Liver (tissue), 9 donors: ENCODE data around the gene S1PR4. TPM values are rescaled to one million over a fixed set of nuclear protein-coding genes. Genes with fewer than 3 reads are reported as not detected.

Experiments used
- DNase-seq: peaks from one replicate; pipeline ENCODE4 v3.0.0-alpha.2; 2017; ENCODE audit warnings: low spot score
- H3K27ac ChIP-seq, 2 donors: one replicate each; pipeline ENCODE4 v1.7.0; 2013; ENCODE audit warnings: inconsistent platforms in 2 of 2, low read length in 2 of 2, control low read depth in 1 of 2, low read depth in 1 of 2, mild to moderate bottlenecking in 1 of 2
- H3K27me3 ChIP-seq, 4 donors: one replicate each; pipeline versions ENCODE4 v1.6.1 to v1.7.0; 2013; ENCODE audit warnings: low read length in 3 of 4, inconsistent platforms in 1 of 4, mild to moderate bottlenecking in 1 of 4, moderate library complexity in 1 of 4; ENCODE audit not compliant: control insufficient read depth in 4 of 4, insufficient read depth in 4 of 4
- H3K36me3 ChIP-seq, 4 donors: one replicate each; pipeline versions ENCODE4 v1.6.1 to v1.7.0; 2013; ENCODE audit warnings: low read length in 3 of 4, mild to moderate bottlenecking in 3 of 4, low read depth in 1 of 4, moderate library complexity in 1 of 4; ENCODE audit not compliant: control insufficient read depth in 4 of 4, insufficient read depth in 3 of 4
- H3K4me1 ChIP-seq, 4 donors: one replicate each; pipeline versions ENCODE4 v1.6.1 to v1.7.0; 2013; ENCODE audit warnings: low read length in 3 of 4, mild to moderate bottlenecking in 3 of 4, moderate library complexity in 1 of 4; ENCODE audit not compliant: control insufficient read depth in 4 of 4, insufficient read depth in 4 of 4
- H3K4me3 ChIP-seq, 3 donors: one replicate each; pipeline versions ENCODE4 v1.6.1 to v1.7.0; 2013; ENCODE audit warnings: low read length in 3 of 3, control low read depth in 1 of 3, low read depth in 1 of 3, mild to moderate bottlenecking in 1 of 3
- H3K9ac ChIP-seq, 2 donors: one replicate each; pipeline ENCODE4 v1.7.0; 2013; ENCODE audit warnings: low read length in 2 of 2, mild to moderate bottlenecking in 2 of 2, moderate library complexity in 2 of 2, control low read depth in 1 of 2, low read depth in 1 of 2
- H3K9me3 ChIP-seq, 4 donors: one replicate each; pipeline versions ENCODE4 v1.6.1 to v1.7.0; 2013; ENCODE audit warnings: low read length in 3 of 4; ENCODE audit not compliant: control insufficient read depth in 4 of 4
- CTCF ChIP-seq: fragments of 150-350 bp; IDR thresholded peaks from 2 replicates; pipeline ENCODE4 v1.5.1; 2017; ENCODE audit warnings: improper control_type of control experiment, low read depth, low read length; ENCODE audit not compliant: missing input control
- EGR1 ChIP-seq, 2 donors: IDR thresholded peaks; 2 replicates each; pipeline ENCODE4 v1.6.1; 2016 to 2018; ENCODE audit warnings: antibody characterized with exemption in 2 of 2, low read depth in 2 of 2
- FOXA2 ChIP-seq: IDR thresholded peaks from 2 replicates; pipeline ENCODE4 v1.6.1; 2016; ENCODE audit warnings: antibody characterized with exemption
- GABPA ChIP-seq, 2 donors: IDR thresholded peaks in 1 of 2; conservative IDR thresholded peaks in 1 of 2; 2 replicates each; pipeline ENCODE4 v1.6.1; 2016; ENCODE audit warnings: antibody characterized with exemption in 2 of 2, mild to moderate bottlenecking in 1 of 2, moderate library complexity in 1 of 2
- JUND ChIP-seq, 2 donors: IDR thresholded peaks; 2 replicates each; pipeline ENCODE4 v1.6.1; 2016; ENCODE audit warnings: antibody characterized with exemption in 2 of 2
- NR2F2 ChIP-seq: IDR thresholded peaks from 2 replicates; pipeline ENCODE4 v1.6.1; 2016; ENCODE audit warnings: antibody characterized with exemption
- REST ChIP-seq: IDR thresholded peaks from 2 replicates; pipeline ENCODE4 v1.6.1; 2016; ENCODE audit warnings: antibody characterized with exemption, mild to moderate bottlenecking
- RXRA ChIP-seq, 2 donors: IDR thresholded peaks; 2 replicates each; pipeline ENCODE4 v1.6.1; 2017 to 2018; ENCODE audit warnings: antibody characterized with exemption in 2 of 2, mild to moderate bottlenecking in 1 of 2
- TAF1 ChIP-seq: conservative IDR thresholded peaks from 2 replicates; pipeline ENCODE4 v1.6.1; 2016; ENCODE audit warnings: antibody characterized with exemption, mild to moderate bottlenecking
- YY1 ChIP-seq: IDR thresholded peaks from 2 replicates; pipeline ENCODE4 v1.6.1; 2016; ENCODE audit warnings: antibody characterized with exemption, mild to moderate bottlenecking
- WGBS: extraction: QIAGEN DNeasy Blood & Tissue Kit; methylation state at CpG from one replicate; pipeline ENCODE4 v1.1.7; 2013; 5-methylcytosine and 5-hydroxymethylcytosine counted together
- polyA plus RNA-seq, 2 donors: library from polyadenylated mRNA; stranded (reverse) in 1 of 2; unstranded in 1 of 2; fragments of 200-250 nt in 1 of 2; fragments of >200 nt in 1 of 2; fragmentation: Nextera tagmentation in 1 of 2; extraction: Ambion mirVana in 1 of 2; gene quantifications; one replicate each; pipeline versions ENCODE4 v1.2.1 to v1.2.3, GENCODE V29; 2013 to 2015
- total RNA-seq, 2 donors: library from RNA; depleted of rRNA; stranded (reverse); fragments of >200 nt; gene quantifications; one replicate each; pipeline ENCODE4 v1.2.3, GENCODE V29; 2014
- TF ChIP-seq, protein P1 (sequence below): IDR thresholded peaks from 2 replicates; pipeline ENCODE4 v1.6.1; 2016; ENCODE audit warnings: antibody characterized with exemption
- TF ChIP-seq, protein P2 (sequence below): IDR thresholded peaks from 2 replicates; pipeline ENCODE4 v1.6.1; 2016; ENCODE audit warnings: antibody characterized with exemption
- TF ChIP-seq, protein P3 (sequence below): IDR thresholded peaks from 2 replicates; pipeline ENCODE4 v1.6.1; 2016; ENCODE audit warnings: antibody characterized with exemption
- donor health status: healthy.
- donor health status: healthy.
- donor health status: healthy.
- donor health status: healthy.
- donor health status: healthy.

S1PR4 gene
- total and polyA plus RNA-seq, 4 donors = 0.93 to 11.0 (median 2.1) TPM

GRCh38 chr19:3149526-3150505 lies 28.8 kb upstream of the S1PR4 start:
- Histone ChIP-seq H3K4me3 (no peak overlapping the region), H3K9ac (no peak overlapping the region), H3K4me1 (no peaks in the 10 kb centered on the region), H3K9me3 (no peaks in the 10 kb centered on the region), H3K36me3 (no peaks in the 10 kb centered on the region), H3K27me3 (no peaks in the 10 kb centered on the region), H3K27ac (no peak overlapping the region)
- WGBS = 57% methylated on average over 35 of the region's 35 CpGs
- TF ChIP-seq FOXA2 (no peak), EGR1 (IDR thresholded peaks at IDR 0.05; ENCODE audit: low read depth in 2 of 2) (no peak), TAF1 (no peak), JUND (IDR thresholded peaks at IDR 0.05) (no peak), CTCF (no peak), NR2F2 (no peak), RXRA (IDR thresholded peaks at IDR 0.05) (no peak)
- TF ChIP-seq, protein P1, sequence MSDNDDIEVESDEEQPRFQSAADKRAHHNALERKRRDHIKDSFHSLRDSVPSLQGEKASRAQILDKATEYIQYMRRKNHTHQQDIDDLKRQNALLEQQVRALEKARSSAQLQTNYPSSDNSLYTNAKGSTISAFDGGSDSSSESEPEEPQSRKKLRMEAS = no peak
- TF ChIP-seq, protein P2, sequence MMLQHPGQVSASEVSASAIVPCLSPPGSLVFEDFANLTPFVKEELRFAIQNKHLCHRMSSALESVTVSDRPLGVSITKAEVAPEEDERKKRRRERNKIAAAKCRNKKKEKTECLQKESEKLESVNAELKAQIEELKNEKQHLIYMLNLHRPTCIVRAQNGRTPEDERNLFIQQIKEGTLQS = no peak
- DNase-seq = no peak

- WGBS = 67% methylated on average over 5 of the region's 5 CpGs
- Histone ChIP-seq H3K4me3 (no peak overlapping the region), H3K36me3 (no peaks in the 10 kb centered on the region), H3K9me3 (no peaks in the 10 kb centered on the region), H3K27me3 (no peaks in the 10 kb centered on the region), H3K9ac (no peak overlapping the region), H3K27ac (no peak overlapping the region), H3K4me1 (no peaks in the 10 kb centered on the region)
- TF ChIP-seq, protein P3, sequence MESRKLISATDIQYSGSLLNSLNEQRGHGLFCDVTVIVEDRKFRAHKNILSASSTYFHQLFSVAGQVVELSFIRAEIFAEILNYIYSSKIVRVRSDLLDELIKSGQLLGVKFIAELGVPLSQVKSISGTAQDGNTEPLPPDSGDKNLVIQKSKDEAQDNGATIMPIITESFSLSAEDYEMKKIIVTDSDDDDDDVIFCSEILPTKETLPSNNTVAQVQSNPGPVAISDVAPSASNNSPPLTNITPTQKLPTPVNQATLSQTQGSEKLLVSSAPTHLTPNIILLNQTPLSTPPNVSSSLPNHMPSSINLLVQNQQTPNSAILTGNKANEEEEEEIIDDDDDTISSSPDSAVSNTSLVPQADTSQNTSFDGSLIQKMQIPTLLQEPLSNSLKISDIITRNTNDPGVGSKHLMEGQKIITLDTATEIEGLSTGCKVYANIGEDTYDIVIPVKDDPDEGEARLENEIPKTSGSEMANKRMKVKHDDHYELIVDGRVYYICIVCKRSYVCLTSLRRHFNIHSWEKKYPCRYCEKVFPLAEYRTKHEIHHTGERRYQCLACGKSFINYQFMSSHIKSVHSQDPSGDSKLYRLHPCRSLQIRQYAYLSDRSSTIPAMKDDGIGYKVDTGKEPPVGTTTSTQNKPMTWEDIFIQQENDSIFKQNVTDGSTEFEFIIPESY = no peak
- no peak for TF ChIP-seq GABPA (IDR thresholded peaks at IDR 0.05 in 1 of 2, conservative IDR thresholded peaks at IDR 0.05 in 1 of 2)
- no peak for TF ChIP-seq EGR1 (IDR thresholded peaks at IDR 0.05; ENCODE audit: low read depth in 2 of 2)
- no peak for TF ChIP-seq NR2F2
- TF ChIP-seq REST = no peak
- TF ChIP-seq YY1 = no peak
- DNase-seq = no peak
Observed at GRCh38 chr19:3150739-3151329, 27.7 kb upstream of the S1PR4 start.
